Osteocyte (in vitro differentiated cells): ENCODE results near the gene C9orf85. TPM values are rescaled to one million over a fixed set of nuclear protein-coding genes. Genes with fewer than 3 reads are reported as not detected.
"Not testable (repeated sequence)": the region's sequence is repeated elsewhere in the genome, so short reads cannot be mapped to it uniquely, and the experiment has no call there.

Experiments
- DNase-seq: peaks from one replicate; pipeline ENCODE4 v3.0.0; 2021; ENCODE audit warnings: mixed read lengths; ENCODE audit not compliant: unreplicated experiment; ENCODE audit errors: extremely low spot score
- H3K27ac Mint-ChIP-seq: one replicate; pipeline ENCODE4 v1.8.0; 2021; ENCODE audit warnings: mild to moderate bottlenecking, mixed read lengths; ENCODE audit not compliant: unreplicated experiment
- H3K27me3 Mint-ChIP-seq: one replicate; pipeline ENCODE4 v1.8.0; 2021; ENCODE audit warnings: mixed read lengths; ENCODE audit not compliant: unreplicated experiment
- H3K36me3 Mint-ChIP-seq: one replicate; pipeline ENCODE4 v1.8.0; 2021; ENCODE audit warnings: mixed read lengths; ENCODE audit not compliant: unreplicated experiment
- H3K4me1 Mint-ChIP-seq: one replicate; pipeline ENCODE4 v1.8.0; 2021; ENCODE audit warnings: mixed read lengths; ENCODE audit not compliant: unreplicated experiment
- H3K4me3 Mint-ChIP-seq: one replicate; pipeline ENCODE4 v1.8.0; 2021; ENCODE audit warnings: mild to moderate bottlenecking, moderate library complexity, mixed read lengths; ENCODE audit not compliant: unreplicated experiment
- H3K9me3 Mint-ChIP-seq: one replicate; pipeline ENCODE4 v1.8.0; 2021; ENCODE audit warnings: mixed read lengths; ENCODE audit not compliant: unreplicated experiment
- CTCF ChIP-seq: fragments of 200-600 bp; sonication (generic); IDR thresholded peaks from 2 replicates; pipeline ENCODE4 v1.5.0; 2021; ENCODE audit warnings: antibody characterized with exemption, mild to moderate bottlenecking, moderate library complexity
- total RNA-seq: library from RNA; stranded (reverse); gene quantifications from 2 replicates; pipeline ENCODE4 v1.2.1, GENCODE V29; 2021

Gene C9orf85
- total RNA-seq, 1 donor from 2014 or later: 10.8 TPM

- no peak for TF ChIP-seq CTCF
- H3K36me3 Mint-ChIP-seq: peaks cover 3% of the 10 kb centered on the region
- H3K4me1 Mint-ChIP-seq: peaks cover 22% of the 10 kb centered on the region
- no peaks in the 10 kb centered on the region for H3K27me3 Mint-ChIP-seq
- no peak overlapping the region for H3K27ac Mint-ChIP-seq
- no peaks in the 10 kb centered on the region for H3K9me3 Mint-ChIP-seq
- H3K4me3 Mint-ChIP-seq: no peak overlapping the region
- no peak for DNase-seq
Observed at GRCh38 chr9:71895955-71896354, 15.5 kb upstream of the C9orf85 start.

- DNase-seq: no peak
- TF ChIP-seq CTCF: no peak
- no peaks in the 10 kb centered on the region for H3K27me3 Mint-ChIP-seq
- H3K27ac Mint-ChIP-seq: no peak overlapping the region
- H3K9me3 Mint-ChIP-seq: no peaks in the 10 kb centered on the region
- peaks cover 3% of the 10 kb centered on the region for H3K36me3 Mint-ChIP-seq
- H3K4me3 Mint-ChIP-seq: no peak overlapping the region
- peaks cover 27% of the 10 kb centered on the region for H3K4me1 Mint-ChIP-seq
Observed at GRCh38 chr9:71896761-71897160, 14.7 kb upstream of the C9orf85 start.

DNA sequence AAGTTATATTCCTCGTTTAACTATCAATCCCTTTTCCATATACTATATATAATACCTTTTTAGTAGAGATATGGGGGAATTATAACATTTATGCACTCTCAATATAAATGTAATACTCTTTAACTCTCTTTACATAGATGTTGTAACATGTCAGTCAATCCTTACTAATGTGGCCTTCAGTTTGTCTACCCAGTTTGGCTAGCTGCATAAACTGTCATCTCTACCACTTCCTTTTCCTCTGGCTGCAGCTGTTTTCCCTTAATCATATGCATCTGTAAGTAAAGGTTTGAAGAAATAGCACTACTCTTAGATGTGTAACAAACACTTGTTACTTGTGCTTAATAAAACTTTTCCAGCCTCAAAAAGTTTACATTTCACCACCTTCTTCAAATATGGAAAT lies 13.9 kb upstream of the C9orf85 start:
- Mint-ChIP-seq H3K4me1 (peaks cover 27% of the 10 kb centered on the region), H3K9me3 (no peaks in the 10 kb centered on the region), H3K4me3 (no peak overlapping the region), H3K27me3 (no peaks in the 10 kb centered on the region), H3K36me3 (peaks cover 3% of the 10 kb centered on the region), H3K27ac (no peak overlapping the region)
- no peak for TF ChIP-seq CTCF
- DNase-seq: no peak

- Mint-ChIP-seq H3K4me1 (peaks cover 27% of the 10 kb centered on the region), H3K27ac (peak overlapping the region; percentile 9)
- not testable (repeated sequence) for H3K36me3 Mint-ChIP-seq, DNase-seq, H3K27me3 Mint-ChIP-seq, H3K9me3 Mint-ChIP-seq, H3K4me3 Mint-ChIP-seq
Observed at GRCh38 chr9:71898756-71899155, 12.7 kb upstream of the C9orf85 start.

DNA sequence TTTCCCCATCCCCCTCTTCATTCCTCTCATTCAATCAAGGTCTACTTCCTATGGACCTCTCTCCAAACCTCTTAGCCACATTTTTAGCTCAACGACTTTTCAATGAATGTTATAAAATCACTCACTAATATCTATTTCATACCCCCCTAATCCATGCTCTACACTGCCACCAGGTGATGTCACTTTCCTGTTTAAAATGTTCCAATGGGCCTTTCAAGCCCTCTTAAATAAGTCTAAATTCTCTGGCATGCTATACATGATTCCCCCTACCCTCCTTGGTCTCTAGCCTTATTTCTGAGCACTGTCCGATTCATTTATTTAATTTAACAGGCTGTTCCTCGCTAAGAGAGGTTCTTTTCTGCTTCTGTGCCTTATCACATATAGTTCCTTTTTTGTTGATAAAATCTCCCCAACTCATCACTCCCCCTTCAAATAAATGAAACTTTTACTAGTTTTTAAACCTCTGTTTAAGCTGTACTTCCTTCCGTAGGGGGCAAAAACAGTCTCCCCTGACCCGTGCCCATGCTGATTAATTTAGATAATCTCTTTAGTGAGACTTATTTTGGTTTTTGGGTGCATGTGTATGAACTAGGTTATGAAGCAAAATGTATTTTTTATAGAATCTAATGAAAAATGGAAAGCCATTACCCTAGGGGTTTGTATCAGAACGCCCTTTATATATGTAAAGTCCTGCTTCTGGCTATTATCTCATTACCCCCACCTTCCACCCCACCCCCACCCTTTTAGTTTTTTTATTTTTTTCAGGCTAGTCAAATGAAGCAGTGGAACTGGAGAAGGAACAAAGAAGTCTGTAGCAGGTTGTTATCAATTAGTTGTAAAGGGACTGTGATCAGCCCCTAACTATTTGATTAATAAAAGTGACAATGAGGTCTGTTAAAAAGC lies 9.5 kb upstream of the C9orf85 start:
- Mint-ChIP-seq H3K4me1 (peaks cover 23% of the 10 kb centered on the region), H3K27ac (no peak overlapping the region), H3K9me3 (no peaks in the 10 kb centered on the region), H3K4me3 (no peak overlapping the region), H3K36me3 (peaks cover 3% of the 10 kb centered on the region), H3K27me3 (no peaks in the 10 kb centered on the region)
- no peak for DNase-seq
- no peak for TF ChIP-seq CTCF
